Nucleus accumbens (tissue), 56 donors: Measurements from ENCODE around the gene ANKRD11.
"Not testable (repeated sequence)": the region's sequence is repeated elsewhere in the genome, so short reads cannot be mapped to it uniquely, and the experiment has no call there.

ENCODE experiments used
- DNase-seq, 56 donors: peaks; one replicate each; lab custom pipeline; 2025; lab: John Stamatoyannopoulos, UW

Gene ANKRD11

DNA sequence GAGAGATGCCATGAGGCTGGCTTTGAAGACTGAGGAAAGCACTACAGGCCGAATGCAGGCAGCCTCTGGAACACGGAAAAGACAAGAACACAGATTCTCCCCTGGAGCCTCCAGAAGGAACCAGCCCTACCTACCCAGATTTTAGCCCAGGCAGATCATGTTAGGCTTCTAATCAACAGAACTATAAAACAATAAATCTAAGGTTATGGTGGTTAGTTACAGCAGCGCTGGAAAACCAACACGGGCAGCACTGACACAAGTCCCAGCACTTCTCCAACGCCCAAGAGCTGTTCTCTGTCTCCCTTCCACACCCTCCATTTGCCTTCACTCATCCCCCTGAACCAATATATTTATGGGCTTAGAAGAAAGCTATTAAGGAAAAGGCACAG, 7.5 kb downstream of the ANKRD11 start:
- DNase-seq = no peak

DNA sequence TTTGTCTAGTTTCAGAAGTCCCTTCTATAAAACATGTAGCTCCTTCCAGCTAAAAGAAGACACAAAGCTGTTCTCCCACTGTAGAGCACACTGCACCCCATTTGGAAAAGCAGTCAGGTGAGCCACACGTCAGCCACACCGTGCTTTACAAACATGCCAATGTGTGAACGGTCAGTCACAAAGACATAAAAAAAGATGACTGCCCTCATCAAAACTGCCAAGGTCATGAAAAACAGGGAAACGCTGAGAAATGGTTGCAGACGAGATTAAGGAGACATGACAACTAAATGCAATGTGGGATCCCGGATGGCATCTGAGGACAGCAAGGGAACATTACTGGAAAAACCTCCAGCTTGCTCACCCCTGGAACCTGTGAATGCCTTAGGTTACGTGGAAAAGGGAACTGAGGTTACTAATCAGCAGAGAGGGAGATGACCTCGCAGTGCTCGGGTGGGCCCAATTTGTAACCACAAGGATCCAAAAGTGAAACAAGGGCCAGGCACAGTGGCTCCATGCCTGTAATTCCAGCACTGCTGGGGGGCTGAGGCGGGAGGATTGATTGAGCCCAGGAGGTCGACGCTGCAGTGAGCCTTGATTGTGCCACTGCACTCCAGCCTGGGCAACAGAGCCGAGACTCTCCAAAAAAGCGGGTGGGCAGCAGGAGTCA, 8.1 kb downstream of the ANKRD11 start:
- no peak for DNase-seq

DNA sequence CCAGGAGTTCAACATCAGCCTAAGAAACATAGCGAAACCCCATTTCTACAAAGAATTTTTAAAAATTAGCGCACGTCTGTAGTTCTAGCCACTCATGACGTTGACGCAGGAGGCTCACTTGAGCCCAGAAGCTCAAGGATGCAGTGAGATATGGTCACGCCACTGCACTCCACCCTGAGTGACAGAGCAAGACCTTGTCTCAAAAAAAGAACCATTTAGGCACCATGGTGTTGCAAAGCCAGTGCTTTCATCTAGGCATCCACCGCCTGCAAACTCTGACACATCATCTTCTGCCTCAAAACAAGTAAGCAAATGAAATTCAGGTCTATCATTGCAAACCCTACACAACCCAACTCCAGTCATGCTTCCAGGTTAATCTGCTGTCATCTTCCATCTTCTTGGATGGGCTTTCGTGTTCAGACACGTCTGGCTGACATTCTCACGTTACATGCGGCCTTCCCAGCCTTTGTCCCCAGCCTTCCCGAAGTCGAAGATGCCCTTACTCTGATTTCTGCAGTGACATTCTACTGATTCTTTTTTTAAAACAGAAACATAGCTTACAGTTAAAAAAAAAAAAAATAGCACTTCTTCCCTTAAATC, 8.9 kb downstream of the ANKRD11 start:
- DNase-seq = no peak

DNA sequence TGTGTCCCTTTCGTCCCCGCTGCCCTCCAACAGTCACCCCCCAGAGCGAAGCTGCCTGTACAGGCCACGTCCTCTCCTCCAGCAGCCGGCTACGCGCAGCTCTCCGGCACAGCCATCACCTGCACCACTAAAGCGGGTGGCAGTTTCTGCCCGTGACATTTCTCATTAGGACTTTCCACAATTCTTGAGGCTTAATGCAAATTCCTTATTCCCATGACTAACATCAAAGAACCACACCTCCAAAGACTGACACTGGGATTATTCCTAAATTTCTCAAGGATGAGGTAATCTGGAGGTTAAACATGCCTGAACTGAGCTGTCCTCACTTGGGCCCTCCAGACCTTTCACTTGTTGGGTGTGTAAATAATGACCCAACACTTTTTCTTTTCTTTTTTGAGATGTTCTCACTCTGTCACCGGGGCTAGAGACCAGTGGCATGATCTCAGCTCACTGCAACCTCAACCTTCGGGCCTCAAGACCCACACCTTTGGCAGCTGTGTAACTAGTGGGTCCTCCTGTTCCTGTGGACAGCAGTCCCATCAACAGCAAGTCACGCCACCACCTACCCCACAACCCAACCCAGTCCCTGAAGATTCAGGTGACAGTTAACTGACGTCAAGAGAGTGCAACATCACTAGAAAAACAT, 11.7 kb downstream of the ANKRD11 start:
- DNase-seq = no peak

DNA sequence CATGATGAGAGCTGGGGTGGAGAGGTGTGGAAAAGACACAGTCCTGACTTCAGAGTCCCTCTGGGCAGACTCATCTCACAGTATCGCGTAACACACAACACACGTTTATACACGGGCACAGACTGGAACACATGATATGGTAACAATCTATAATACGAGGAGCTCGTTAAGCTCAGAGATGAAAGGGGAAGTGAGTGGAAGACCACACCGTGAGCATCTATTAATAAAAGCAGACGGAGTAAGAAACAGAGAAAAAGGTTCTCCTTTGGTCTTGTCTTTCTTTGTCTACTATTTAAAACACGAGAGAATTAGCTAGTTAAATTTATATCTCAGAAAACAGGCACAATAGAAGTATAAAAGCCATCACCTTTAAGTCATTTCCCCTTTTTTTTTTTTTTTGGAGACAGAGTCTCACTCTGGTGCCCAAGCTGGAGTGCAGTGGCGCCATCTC, 13.5 kb downstream of the ANKRD11 start:
- no peak for DNase-seq

DNA sequence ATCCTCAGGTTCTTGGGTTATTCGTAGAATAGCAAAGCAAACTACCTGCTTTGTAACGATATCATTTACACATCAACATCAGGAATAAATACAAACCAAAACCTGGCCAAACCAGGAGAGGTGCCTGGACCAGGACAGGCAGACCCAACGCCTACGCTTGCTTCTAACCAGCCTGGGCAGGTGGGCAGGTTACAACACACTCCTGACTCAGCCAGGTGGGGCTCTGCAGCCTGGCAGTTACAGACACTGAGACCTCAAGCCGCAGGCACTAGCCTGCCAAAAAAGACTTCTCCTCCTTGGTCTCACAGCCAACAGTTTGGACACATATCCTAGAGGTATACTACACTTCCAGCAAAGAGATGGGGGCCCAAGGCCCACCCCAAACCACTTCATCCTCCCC, 14.0 kb downstream of the ANKRD11 start:
- no peak for DNase-seq

DNA sequence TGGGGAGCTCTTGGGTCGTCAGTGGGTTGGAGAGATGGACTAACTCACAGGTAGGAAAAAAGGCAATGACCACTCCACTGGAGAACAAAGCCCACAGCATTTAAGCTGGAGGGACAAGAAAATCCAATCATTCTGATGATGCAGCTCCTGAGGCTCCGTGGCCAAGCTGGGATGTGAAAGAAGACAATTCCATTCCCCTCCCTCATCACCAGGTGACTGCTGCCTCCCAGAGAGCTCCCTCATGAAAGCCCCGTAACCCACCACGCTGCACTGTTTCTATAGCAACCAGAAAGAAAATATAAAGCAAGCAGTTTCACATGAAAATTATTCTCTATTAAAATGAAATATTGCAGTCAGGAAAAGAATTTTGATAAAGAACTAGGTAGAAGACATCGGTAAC, 15.2 kb downstream of the ANKRD11 start:
- peak in 8 of 56 donors; percentile 7 to 51 (median 18) for DNase-seq

DNA sequence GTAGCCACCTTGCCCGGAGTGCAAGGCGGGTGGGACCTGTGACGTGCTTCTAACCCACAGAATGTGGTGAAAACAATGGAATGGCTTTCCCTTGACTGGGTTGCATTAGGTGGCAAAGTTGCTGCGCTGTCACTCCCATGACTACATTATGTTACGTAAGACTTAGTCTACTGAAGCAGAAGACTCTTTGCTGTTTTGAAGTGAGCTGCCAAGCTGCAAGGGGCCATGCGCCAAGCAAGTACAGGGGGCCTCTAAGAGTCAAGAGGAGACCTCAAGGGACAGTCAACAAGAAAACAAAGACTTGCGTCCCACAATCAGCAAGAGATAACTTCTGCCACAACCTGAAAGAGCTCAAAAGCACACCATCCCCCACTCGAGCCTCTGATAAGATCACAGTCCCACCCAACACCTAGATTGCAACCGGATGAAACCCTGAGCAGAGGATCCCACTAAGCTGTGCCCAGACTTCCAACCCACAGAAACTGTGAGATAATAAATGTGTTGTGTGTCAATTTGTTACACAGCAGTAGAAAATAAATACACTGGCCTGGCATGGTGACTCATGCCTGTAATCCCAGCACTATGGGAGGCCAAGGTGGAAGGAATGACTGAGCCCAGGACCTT, 16.5 kb downstream of the ANKRD11 start:
- DNase-seq = peak in 9 of 56 donors; percentile 4 to 32 (median 23)

DNA sequence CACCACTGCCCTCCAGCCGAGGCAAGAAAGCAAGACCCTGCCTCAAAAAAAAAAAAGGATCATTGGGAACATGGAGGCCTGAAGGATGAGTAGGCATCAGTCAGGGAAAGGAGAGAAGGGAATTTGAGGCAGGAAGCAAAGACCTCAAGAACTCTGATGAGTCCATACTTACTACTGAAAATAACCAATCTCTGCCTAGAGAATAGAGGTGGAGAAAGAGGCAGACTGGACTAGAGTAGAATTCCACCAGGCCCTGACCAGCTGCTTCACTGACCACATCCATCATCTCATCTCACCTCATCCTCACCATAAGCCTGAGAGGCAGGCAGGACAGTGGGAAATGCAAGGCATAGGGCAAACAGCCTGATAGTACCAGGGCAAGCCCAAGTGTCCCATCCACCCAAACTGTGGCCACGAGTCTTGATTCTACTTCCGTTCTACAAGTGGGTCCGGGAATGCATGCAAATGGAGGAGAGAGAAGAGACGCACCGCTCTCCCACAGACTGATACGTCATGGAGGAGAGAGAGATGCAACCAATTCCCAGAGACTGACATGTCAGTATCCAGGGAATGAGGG, 17.1 kb downstream of the ANKRD11 start:
- no peak for DNase-seq

DNA sequence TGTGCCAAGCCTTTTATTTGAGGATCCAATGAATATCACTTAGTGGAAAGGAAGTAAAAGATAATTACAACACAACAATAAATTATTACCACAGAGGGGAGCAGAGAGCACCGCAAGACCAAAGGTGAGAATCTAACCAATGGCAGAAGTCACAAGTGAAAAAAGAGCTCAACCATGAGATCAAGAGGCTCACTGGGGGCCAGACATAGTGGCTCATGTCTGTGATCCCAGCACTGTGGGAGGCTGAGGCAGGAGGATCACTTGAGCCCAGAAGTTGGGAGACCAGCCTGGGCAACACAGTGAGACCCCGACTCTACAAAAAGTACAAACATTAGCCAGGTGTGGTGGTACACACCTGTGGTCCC, 17.7 kb downstream of the ANKRD11 start:
- DNase-seq = no peak

DNA sequence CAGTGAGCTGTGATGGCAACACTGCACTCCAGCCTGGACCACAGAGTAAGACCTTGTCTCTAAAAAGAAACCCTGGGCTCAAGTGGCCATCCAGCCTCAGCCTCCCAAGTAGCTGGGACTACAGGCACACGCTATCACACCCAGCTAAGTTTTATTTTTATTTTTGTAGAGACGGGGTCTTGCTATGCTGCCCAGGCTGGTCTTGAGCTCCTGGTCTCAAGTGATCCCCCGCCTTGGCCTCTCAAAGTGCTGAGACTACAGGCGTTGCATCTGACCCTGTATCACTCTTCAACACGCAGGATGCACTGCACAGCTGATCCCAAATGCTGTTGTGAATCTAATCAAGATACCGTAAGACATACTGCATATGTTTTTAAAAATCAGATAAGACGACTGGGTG, 23.0 kb downstream of the ANKRD11 start:
- DNase-seq = no peak

DNA sequence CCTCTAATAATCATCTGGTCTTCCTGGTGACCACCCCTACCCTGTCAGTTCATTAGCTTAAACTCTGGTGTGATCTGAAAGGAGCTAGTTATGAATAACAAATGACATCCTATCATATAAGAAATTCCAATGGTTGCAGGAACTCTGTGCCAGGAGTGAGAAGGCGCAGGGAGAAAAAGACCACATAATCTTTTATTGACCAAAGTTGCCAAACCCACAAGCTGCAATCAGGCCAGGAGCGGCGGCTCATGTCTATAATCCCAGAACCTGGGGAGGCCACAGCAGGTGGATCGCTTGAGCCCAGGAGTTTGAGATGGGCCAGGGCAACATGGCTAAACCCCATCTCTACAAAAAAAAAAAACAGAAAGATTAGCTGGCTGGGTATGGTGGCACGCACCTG, 23.4 kb downstream of the ANKRD11 start:
- no peak for DNase-seq

DNA sequence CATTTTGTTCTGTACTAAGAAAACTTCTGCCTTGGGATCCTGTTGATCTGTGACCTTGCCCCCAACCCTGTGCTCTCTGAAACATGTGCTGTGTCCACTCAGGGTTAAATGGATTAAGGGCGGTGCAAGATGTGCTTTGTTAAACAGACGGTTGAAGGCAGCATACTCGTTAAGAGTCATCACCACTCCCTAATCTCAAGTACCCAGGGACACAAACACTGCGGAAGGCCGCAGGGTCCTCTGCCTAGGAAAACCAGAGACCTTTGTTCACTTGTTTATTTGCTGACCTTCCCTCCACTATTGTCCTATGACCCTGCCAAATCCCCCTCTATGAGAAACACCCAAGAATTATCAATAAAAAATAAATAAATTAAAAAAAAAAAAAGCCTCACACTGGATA, 27.0 kb downstream of the ANKRD11 start:
- not testable (repeated sequence) for DNase-seq

DNA sequence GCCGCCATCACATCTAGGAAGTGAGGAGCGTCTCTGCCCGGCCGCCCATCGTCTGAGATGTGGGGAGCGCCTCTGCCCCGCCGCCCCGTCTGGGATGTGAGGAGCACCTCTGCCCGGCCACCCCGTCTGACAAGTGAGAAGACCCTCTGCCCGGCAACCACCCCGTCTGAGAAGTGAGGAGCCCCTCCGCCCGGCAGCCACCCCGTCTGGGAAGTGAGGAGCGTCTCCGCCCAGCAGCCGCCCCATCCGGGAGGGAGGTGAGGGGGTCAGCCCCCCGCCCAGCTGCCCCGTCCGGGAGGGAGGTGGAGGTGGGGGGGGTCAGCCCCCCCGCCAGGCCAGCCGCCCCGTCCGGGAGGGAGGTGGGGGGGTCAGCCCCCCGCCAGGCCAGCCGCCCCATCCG, 27.7 kb downstream of the ANKRD11 start:
- DNase-seq = not testable (repeated sequence)

DNA sequence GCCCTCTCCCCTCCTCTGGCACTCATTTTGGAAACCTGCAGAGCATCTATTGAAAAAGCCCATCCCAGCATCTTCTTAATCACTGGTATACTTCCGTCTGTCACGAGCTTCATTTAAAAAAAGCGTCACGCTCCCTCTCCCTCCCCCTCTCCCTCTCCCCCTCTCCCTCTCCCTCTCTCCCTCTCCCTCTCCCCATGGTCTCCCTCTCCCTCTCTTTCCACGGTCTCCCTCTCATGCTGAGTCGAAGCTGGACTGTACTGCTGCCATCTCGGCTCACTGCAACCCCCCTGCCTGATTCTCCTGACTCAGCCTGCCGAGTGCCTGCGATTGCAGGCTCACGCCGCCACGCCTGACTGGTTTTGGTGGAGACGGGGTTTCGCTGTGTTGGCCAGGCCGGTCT, 28.5 kb downstream of the ANKRD11 start:
- DNase-seq = not testable (repeated sequence)

DNA sequence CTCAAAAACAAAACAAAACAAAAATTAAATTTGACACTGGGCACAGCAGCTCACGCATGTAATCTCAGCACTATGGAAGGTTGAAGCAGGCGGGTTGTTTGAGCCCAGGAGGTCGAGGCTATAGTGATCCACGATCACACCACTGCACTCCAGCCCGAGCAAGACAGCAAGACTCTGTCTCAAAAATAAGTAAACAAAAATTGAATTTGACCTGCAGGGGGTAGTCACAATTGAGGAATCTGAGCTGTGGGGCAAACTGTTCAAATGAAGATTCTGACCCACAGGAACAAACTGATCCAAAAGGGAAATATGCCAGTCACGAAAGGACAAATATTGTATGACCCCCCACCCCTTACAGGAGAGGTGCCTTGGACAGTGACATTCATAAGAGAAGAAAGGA, 29.8 kb downstream of the ANKRD11 start:
- DNase-seq = no peak

DNA sequence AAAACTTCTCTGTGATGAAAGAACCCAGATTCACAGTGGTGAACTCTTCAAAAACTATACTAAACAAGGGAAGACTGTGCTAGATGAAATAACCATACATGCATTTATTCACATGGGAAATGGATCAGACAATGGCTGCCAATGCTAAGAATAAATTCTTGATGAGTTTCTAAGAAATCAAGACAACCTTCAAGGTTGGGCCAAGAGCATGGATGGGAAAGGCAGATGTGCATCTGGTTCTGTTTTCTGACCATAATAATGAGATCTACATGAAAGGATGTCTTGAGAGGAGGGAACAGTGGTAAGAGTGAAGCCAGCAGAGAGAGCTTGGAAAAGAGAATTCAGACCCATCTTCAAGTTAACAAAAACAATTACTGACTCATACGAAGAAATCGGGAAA, 31.4 kb downstream of the ANKRD11 start:
- no peak for DNase-seq

DNA sequence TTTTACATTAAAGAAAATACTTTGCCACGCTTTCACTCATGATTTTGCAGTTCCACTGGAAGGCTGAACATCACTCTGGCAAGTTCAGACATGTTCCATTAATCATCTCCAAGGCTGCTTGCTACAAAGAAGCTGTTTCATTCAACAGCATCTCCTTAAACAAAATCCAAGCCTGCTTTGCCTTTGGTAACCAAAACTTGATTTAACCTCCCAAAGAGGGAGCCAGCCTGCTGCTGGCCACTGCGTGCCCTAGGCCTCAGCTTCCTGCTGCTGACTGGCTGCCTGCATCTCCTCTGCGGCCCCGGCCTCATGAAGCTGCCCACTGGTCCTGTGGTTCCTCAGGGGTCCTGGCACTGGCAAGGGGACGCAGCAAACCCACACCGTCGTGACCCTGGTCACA, 31.8 kb downstream of the ANKRD11 start:
- DNase-seq = no peak

DNA sequence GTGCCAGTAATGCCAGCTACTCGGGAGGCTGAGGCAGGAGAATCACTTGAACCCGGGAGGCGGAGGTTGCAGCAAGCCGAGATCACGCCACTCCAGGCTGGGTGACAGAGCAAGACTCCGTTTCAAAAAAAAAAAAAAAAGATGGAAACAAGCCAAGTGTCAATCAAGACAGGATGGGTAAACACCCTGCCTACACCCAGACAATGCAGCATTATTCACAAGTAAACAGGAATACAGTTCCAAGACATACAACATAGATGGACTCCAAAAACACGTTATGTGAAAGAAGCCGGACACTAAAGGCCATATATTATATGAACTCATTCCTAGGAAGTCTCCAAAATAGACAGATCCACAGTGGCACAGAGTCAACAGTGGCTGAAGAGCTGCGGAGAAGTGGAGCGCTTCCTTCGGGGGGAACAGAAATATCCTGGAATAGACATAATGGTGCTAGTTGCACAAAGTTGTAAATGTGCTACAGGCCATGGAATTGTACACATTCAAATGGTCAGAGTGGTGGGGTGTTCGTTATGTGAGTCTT, 33.9 kb downstream of the ANKRD11 start:
- DNase-seq = no peak

DNA sequence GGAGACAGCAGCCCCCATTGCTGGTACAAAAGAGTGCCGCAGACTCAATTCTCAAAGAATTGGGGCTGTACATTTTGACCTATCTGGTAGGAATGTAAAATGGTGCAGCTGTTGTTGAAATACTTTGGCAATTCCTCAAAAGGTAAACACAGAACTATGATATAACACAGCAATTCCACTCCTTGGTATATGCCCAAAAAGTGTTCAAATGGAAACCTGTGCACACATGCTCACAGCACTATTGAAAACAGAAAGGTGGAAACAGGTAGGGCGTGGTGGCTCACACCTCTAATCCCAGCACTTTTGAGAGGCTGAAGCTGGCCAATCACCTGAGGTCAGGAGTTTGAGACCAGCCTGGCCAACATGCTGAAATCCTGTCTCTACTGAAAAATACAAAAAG, 34.7 kb downstream of the ANKRD11 start:
- no peak for DNase-seq

DNA sequence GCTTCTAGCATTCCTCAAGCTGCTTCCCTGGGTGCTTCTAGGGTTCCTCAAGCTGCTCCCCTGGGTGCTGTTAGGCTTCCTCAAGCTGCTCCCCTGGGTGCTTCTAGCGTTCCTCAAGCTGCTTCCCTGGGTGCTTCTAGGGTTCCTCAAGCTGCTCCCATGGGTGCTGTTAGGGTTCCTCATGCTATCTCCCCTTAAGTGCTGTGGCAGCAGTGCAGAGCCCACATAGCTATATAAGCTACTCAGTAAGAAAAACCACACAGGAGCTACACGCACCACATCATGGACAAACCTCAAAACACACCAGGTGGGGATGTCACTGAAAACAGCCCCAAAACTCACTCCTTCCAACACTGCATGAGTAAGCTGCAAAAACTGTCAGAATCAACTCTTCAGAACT, 35.2 kb downstream of the ANKRD11 start:
- no peak for DNase-seq
